Measurements from ENCODE around the gene MPZL2.

Gene MPZL2

DNA sequence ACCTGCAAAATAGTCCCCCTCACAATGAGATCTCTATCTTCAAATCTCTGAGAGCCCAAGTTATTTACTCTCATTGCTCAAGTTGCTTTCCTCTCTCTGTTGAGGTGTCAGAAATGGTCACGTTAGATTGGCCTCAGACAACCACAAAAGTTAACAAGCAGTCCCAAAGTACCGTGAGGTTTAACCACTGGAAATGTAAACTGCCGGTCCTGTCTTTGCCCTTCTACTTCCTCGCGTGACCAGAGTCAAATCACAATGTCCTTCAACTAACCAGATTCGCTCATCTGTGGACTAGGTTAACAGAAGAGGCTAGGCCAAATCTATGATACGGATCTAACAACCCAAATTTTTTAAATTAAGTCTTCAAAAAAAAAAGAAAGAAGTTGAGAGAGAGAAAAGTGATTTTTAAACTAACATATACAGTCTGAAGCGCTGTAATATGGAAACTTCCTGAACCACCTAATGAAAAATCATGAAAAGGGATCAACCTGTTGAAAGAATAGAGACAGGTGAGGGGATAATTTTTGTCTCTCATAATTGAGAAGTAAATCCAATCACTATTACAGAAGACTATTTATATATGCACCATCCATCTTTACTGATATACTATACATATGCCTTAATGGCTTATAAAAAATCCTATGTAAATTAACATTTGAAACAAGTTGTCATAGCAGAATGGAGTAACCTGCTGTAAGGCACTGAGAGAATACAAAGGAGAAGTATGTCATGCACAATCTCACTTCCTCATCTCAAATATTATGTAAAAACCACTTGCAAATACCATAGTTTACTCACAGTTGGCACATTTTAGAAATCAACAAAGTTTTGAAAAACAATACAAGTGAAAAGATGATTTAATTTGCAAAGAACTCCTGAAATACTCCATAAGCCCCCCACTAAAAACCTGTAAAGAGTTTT, 36.0 kb downstream of the MPZL2 start:
- no peak for DNase-seq (ENCODE audit: extremely low read depth, low read depth)
- TF ChIP-seq, protein P1, sequence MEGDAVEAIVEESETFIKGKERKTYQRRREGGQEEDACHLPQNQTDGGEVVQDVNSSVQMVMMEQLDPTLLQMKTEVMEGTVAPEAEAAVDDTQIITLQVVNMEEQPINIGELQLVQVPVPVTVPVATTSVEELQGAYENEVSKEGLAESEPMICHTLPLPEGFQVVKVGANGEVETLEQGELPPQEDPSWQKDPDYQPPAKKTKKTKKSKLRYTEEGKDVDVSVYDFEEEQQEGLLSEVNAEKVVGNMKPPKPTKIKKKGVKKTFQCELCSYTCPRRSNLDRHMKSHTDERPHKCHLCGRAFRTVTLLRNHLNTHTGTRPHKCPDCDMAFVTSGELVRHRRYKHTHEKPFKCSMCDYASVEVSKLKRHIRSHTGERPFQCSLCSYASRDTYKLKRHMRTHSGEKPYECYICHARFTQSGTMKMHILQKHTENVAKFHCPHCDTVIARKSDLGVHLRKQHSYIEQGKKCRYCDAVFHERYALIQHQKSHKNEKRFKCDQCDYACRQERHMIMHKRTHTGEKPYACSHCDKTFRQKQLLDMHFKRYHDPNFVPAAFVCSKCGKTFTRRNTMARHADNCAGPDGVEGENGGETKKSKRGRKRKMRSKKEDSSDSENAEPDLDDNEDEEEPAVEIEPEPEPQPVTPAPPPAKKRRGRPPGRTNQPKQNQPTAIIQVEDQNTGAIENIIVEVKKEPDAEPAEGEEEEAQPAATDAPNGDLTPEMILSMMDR (IDR thresholded peaks at IDR 0.05; ENCODE audit: low read depth, low read length) = no peak

DNA sequence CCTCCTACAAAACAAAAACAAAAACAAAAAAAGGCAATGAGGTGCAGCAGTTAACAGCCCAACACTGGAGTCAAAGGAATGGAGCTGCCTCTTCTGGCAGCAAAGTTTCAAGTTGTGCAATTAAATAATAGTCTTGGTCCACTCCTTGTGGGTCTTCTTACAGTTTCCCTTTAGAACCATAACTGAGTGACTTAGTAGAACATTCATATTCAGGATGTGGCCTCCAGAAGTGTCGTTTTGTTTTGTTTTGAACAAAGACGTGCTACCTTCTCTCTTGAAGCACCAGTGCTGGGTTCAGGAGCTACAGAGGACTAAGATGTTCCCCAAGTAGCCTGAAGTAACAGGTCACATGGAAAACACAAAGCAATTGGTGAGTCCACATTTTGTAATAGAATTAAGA, 37.3 kb downstream of the MPZL2 start:
- no peak for DNase-seq (ENCODE audit: extremely low read depth, low read depth)
- TF ChIP-seq, protein P1 (IDR thresholded peaks at IDR 0.05; ENCODE audit: low read depth, low read length) = no peak

DNA sequence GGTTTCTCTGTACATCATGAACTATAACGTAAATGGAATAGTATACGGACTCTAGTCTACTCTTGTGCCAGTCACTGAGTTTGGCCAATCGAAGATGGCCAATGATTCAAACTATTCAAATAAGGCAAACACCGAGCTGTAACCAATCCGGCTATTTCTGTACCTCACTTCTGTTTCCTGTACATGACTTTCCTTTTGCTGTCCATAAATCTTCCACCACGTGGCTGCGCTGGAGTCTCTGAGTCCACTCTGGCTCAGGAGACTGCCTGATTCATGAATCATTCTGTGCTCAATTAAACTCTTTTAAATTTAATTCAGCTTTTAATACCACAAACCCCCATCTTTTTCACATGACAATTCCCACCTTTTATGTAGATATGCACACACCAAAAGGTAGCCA, 37.8 kb downstream of the MPZL2 start:
- no peak for DNase-seq (ENCODE audit: extremely low read depth, low read depth)
- TF ChIP-seq, protein P1 (IDR thresholded peaks at IDR 0.05; ENCODE audit: low read depth, low read length) = no peak

GRCh38 chr11:118224511-118225188, 39.4 kb downstream of the MPZL2 start, which contains the start of gene JAML:
JAML (minus strand) TSS chr11:118225011; CDS start chr11:118214866, 10,145 bp downstream.
- DNase-seq (ENCODE audit: extremely low read depth, low read depth) = no peak
- TF ChIP-seq, protein P1 (IDR thresholded peaks at IDR 0.05; ENCODE audit: low read depth, low read length) = no peak

DNA sequence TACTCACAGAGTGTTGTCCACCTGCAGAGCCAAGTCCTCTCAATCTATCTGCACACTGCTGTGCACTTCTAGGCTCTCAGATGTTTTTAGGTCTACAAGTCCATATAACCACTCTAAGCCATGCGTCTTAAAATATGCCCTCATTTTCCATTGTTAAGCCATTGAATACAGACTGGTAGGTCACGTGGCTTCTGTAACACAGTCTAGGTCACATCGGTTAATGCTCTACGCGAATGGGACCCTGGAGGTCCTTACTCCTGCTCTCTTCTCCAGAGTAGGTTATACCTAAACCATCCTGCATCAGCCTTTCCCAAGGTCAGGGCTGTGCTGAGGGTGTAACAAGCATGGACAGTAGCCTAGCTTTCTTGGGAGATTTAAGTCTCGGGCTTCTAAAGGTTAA, 40.1 kb downstream of the MPZL2 start:
- no peak for DNase-seq (ENCODE audit: extremely low read depth, low read depth)
- TF ChIP-seq, protein P1 (IDR thresholded peaks at IDR 0.05; ENCODE audit: low read depth, low read length) = no peak

DNA sequence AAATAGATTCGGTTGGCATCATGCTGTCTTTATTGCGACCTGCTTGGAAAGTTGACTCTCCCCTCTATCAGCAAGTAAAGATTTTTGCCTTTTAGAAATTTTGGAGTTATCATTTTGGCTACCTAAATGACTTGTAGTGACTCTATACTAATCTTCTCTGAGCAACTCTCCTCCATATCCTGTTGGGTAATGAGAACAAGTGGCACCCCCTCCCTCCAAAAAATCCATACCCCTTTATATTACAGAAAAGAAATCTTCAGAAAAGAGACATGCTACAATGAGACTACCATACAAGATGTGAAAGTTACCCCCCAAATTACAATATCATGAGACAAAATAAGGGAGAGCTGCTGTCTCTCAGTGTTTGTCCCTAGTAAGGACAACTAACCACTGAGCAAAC, 40.5 kb downstream of the MPZL2 start:
- TF ChIP-seq, protein P1 (IDR thresholded peaks at IDR 0.05; ENCODE audit: low read depth, low read length) = no peak
- no peak for DNase-seq (ENCODE audit: extremely low read depth, low read depth)

DNA sequence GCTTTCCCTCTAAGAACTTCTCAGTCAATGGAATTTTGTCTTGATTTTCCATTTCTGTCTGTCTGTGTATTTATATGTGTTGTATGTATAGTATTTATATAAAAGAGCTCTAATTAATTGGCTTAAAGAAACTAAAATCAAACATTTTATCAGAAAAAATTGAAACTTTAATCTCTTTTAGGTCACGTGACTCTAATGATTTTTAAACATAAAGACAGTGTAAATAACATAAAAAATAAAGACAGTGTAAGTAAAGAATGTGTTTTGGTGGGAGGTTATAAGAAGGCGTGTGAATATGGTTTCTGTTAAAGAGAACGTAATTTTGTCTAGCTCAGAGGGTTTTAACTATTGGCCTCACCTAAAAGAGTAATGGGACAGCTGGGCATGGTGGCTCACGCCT, 41.7 kb downstream of the MPZL2 start:
- DNase-seq (ENCODE audit: extremely low read depth, low read depth) = no peak
- TF ChIP-seq, protein P1 (IDR thresholded peaks at IDR 0.05; ENCODE audit: low read depth, low read length) = no peak

All from AG09319 (cell line).